ENCODE data around the gene GNAQ. TPM values are rescaled to one million over a fixed set of nuclear protein-coding genes. Genes with fewer than 3 reads are reported as not detected.

GNAQ gene
- total and polyA plus RNA-seq, 4 donors: 24.6 to 86.2 (median 51.4) TPM

DNA sequence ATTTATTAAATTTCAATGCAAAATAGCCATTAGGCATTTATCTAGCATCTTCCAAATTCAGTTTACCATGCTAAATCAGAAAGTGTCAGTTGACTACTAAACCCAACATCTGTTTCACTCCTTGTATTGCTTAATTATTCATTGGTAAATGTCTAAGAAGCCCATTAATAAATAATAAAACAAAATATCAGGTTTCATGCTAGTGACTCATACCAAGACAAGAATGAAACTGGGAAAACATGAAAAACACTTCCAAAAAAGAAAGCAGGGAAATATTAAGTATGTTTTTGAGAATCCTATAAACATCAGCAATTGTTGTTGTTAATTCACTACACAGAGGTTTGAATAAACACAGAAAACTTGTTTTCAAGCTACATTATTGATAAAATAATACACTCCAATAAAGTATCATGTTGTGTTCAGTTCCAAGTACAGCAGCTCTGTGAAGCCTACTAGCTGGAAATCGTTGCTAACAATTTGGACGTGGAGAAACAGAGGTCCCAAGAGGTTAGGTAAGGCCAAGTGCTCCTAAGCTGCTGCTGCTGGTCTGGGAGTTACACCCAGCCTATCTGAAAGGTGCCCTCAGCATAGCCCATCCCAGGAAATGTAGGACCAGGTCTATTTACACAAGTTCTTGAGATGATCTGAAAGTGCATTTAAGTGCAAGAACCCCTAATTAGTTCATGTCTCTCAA lies 78.8 kb downstream of the GNAQ start:
- DNase-seq (peak in 2 of 3 donors; percentile 50 to 52), ATAC-seq (ENCODE audit: insufficient read depth, low FRiP score) (no peak)
- Histone ChIP-seq H3K36me3 (ENCODE audit: control insufficient read depth in 4 of 4, insufficient read depth in 4 of 4, low read length in 4 of 4) (no peaks in the 10 kb centered on the region), H3K9me3 (ENCODE audit: control insufficient read depth in 4 of 4, insufficient read depth in 3 of 4, low read length in 3 of 4) (no peaks in the 10 kb centered on the region), H3K27ac (ENCODE audit: low read depth in 1 of 2, low read length in 1 of 2) (peak overlapping the region in 1 of 2 donors; percentile 71), H3K4me1 (ENCODE audit: control insufficient read depth in 5 of 5, insufficient read depth in 5 of 5, low read length in 5 of 5) (peaks cover 9 to 28% (median 18%) of the 10 kb centered on the region in 5 donors), H3K9ac (ENCODE audit: insufficient read depth in 1 of 2, low read length in 2 of 2) (no peak overlapping the region), H3K27me3 (ENCODE audit: control insufficient read depth in 3 of 3, insufficient read depth in 3 of 3, low read length in 2 of 3) (no peaks in the 10 kb centered on the region), H3K4me3 (no peak overlapping the region)
- WGBS, 2 donors: 18 to 36% methylated on average over 2 of the region's 2 CpGs
- TF ChIP-seq, protein P1, sequence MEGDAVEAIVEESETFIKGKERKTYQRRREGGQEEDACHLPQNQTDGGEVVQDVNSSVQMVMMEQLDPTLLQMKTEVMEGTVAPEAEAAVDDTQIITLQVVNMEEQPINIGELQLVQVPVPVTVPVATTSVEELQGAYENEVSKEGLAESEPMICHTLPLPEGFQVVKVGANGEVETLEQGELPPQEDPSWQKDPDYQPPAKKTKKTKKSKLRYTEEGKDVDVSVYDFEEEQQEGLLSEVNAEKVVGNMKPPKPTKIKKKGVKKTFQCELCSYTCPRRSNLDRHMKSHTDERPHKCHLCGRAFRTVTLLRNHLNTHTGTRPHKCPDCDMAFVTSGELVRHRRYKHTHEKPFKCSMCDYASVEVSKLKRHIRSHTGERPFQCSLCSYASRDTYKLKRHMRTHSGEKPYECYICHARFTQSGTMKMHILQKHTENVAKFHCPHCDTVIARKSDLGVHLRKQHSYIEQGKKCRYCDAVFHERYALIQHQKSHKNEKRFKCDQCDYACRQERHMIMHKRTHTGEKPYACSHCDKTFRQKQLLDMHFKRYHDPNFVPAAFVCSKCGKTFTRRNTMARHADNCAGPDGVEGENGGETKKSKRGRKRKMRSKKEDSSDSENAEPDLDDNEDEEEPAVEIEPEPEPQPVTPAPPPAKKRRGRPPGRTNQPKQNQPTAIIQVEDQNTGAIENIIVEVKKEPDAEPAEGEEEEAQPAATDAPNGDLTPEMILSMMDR (IDR thresholded peaks at IDR 0.05; ENCODE audit: control extremely low read depth, extremely low read depth): no peak

- Histone ChIP-seq H3K27ac (ENCODE audit: low read depth in 1 of 2, low read length in 1 of 2) (no peak overlapping the region), H3K4me1 (ENCODE audit: control insufficient read depth in 5 of 5, insufficient read depth in 5 of 5, low read length in 5 of 5) (peaks cover 17 to 41% (median 31%) of the 10 kb centered on the region in 5 donors), H3K9ac (ENCODE audit: insufficient read depth in 1 of 2, low read length in 2 of 2) (no peak overlapping the region), H3K27me3 (ENCODE audit: control insufficient read depth in 3 of 3, insufficient read depth in 3 of 3, low read length in 2 of 3) (no peaks in the 10 kb centered on the region), H3K36me3 (ENCODE audit: control insufficient read depth in 4 of 4, insufficient read depth in 4 of 4, low read length in 4 of 4) (no peaks in the 10 kb centered on the region), H3K4me3 (no peak overlapping the region), H3K9me3 (ENCODE audit: control insufficient read depth in 4 of 4, insufficient read depth in 3 of 4, low read length in 3 of 4) (no peaks in the 10 kb centered on the region)
- ATAC-seq (ENCODE audit: insufficient read depth, low FRiP score): no peak
- TF ChIP-seq, protein P1 (IDR thresholded peaks at IDR 0.05; ENCODE audit: control extremely low read depth, extremely low read depth): no peak
- 92 to 100% methylated on average over 1 of the region's 1 CpG for WGBS, 2 donors
- DNase-seq: no peak
Measured at GRCh38 chr9:77951369-77951768, 80.2 kb downstream of the GNAQ start.

- Histone ChIP-seq H3K27ac (ENCODE audit: low read depth in 1 of 2, low read length in 1 of 2) (peak overlapping the region in 1 of 2 donors; percentile 39), H3K36me3 (ENCODE audit: control insufficient read depth in 4 of 4, insufficient read depth in 4 of 4, low read length in 4 of 4) (no peaks in the 10 kb centered on the region), H3K9me3 (ENCODE audit: control insufficient read depth in 4 of 4, insufficient read depth in 3 of 4, low read length in 3 of 4) (no peaks in the 10 kb centered on the region), H3K4me1 (ENCODE audit: control insufficient read depth in 5 of 5, insufficient read depth in 5 of 5, low read length in 5 of 5) (peaks cover 16 to 56% (median 41%) of the 10 kb centered on the region in 5 donors), H3K27me3 (ENCODE audit: control insufficient read depth in 3 of 3, insufficient read depth in 3 of 3, low read length in 2 of 3) (no peaks in the 10 kb centered on the region), H3K4me3 (no peak overlapping the region), H3K9ac (ENCODE audit: insufficient read depth in 1 of 2, low read length in 2 of 2) (no peak overlapping the region)
- DNase-seq (peak in 2 of 3 donors; percentile 39 to 60), ATAC-seq (ENCODE audit: insufficient read depth, low FRiP score) (no peak)
- WGBS, 2 donors: 64 to 65% methylated on average over 5 of the region's 5 CpGs
- TF ChIP-seq, protein P1 (IDR thresholded peaks at IDR 0.05; ENCODE audit: control extremely low read depth, extremely low read depth): no peak
Measured at GRCh38 chr9:77949751-77950436, 81.7 kb downstream of the GNAQ start.
